ENCODE results near the gene MCL1. TPM values are rescaled to one million over a fixed set of nuclear protein-coding genes. Genes with fewer than 3 reads are reported as not detected.
"Not testable (repeated sequence)": the region's sequence is repeated elsewhere in the genome, so short reads cannot be mapped to it uniquely, and the experiment has no call there.

Gene MCL1
- total RNA-seq, 1 donor from 2014 or later: 193 TPM

- Mint-ChIP-seq H3K36me3 (ENCODE audit: low read depth, unreplicated experiment) (peaks cover 3% of the 10 kb centered on the region), H3K4me1 (ENCODE audit: unreplicated experiment) (peaks cover 30% of the 10 kb centered on the region), H3K9me3 (ENCODE audit: unreplicated experiment) (no peaks in the 10 kb centered on the region), H3K27ac (ENCODE audit: unreplicated experiment) (peak overlapping the region; percentile 93), H3K4me3 (ENCODE audit: unreplicated experiment) (no peak overlapping the region), H3K27me3 (ENCODE audit: unreplicated experiment) (peaks cover 4% of the 10 kb centered on the region)
- no peak for TF ChIP-seq CTCF (IDR thresholded peaks at IDR 0.05; ENCODE audit: unreplicated experiment)
- no peak for DNase-seq (ENCODE audit: low spot score)
Measured at GRCh38 chr1:150609732-150610131, 30.3 kb upstream of the MCL1 start.

GRCh38 chr1:150606463-150607142 is 27.2 kb upstream of the MCL1 start:
- Mint-ChIP-seq H3K36me3 (ENCODE audit: low read depth, unreplicated experiment) (peaks cover 3% of the 10 kb centered on the region), H3K9me3 (ENCODE audit: unreplicated experiment) (no peaks in the 10 kb centered on the region), H3K27me3 (ENCODE audit: unreplicated experiment) (peaks cover 4% of the 10 kb centered on the region), H3K4me3 (ENCODE audit: unreplicated experiment) (no peak overlapping the region), H3K27ac (ENCODE audit: unreplicated experiment) (peak overlapping the region; percentile 78), H3K4me1 (ENCODE audit: unreplicated experiment) (peaks cover 16% of the 10 kb centered on the region)
- DNase-seq (ENCODE audit: low spot score): no peak
- no peak for TF ChIP-seq CTCF (IDR thresholded peaks at IDR 0.05; ENCODE audit: unreplicated experiment)

- peak overlapping the region; percentile 98 for H3K27ac Mint-ChIP-seq (ENCODE audit: unreplicated experiment)
- H3K4me3 Mint-ChIP-seq (ENCODE audit: unreplicated experiment); H3K36me3 Mint-ChIP-seq (ENCODE audit: low read depth, unreplicated experiment); H3K9me3 Mint-ChIP-seq (ENCODE audit: unreplicated experiment); DNase-seq (ENCODE audit: low spot score); H3K27me3 Mint-ChIP-seq (ENCODE audit: unreplicated experiment): not testable (repeated sequence)
- peaks cover 11% of the 10 kb centered on the region for H3K4me1 Mint-ChIP-seq (ENCODE audit: unreplicated experiment)
Measured at GRCh38 chr1:150605451-150605731, 26.0 kb upstream of the MCL1 start.

- Mint-ChIP-seq H3K4me1 (ENCODE audit: unreplicated experiment) (peaks cover 8% of the 10 kb centered on the region), H3K27me3 (ENCODE audit: unreplicated experiment) (peaks cover 1% of the 10 kb centered on the region), H3K36me3 (ENCODE audit: low read depth, unreplicated experiment) (peaks cover 3% of the 10 kb centered on the region), H3K4me3 (ENCODE audit: unreplicated experiment) (peak overlapping the region; percentile 37), H3K9me3 (ENCODE audit: unreplicated experiment) (no peaks in the 10 kb centered on the region), H3K27ac (ENCODE audit: unreplicated experiment) (peak overlapping the region; percentile 98)
- no peak for TF ChIP-seq CTCF (IDR thresholded peaks at IDR 0.05; ENCODE audit: unreplicated experiment)
- DNase-seq (ENCODE audit: low spot score): no peak
Measured at GRCh38 chr1:150604226-150604588, 24.8 kb upstream of the MCL1 start.

- peaks cover 3% of the 10 kb centered on the region for H3K36me3 Mint-ChIP-seq (ENCODE audit: low read depth, unreplicated experiment)
Measured at GRCh38 chr1:150603711-150604110, 24.3 kb upstream of the MCL1 start.

GRCh38 chr1:150602372-150602771 is 23.0 kb upstream of the MCL1 start:
- not testable (repeated sequence) for H3K27ac Mint-ChIP-seq (ENCODE audit: unreplicated experiment); H3K4me1 Mint-ChIP-seq (ENCODE audit: unreplicated experiment); DNase-seq (ENCODE audit: low spot score)

More at GRCh38 chr1:150603711-150604110, 24.3 kb upstream of the MCL1 start:
- H3K27ac Mint-ChIP-seq (ENCODE audit: unreplicated experiment): peak overlapping the region; percentile 65
- peaks cover 1% of the 10 kb centered on the region for H3K27me3 Mint-ChIP-seq (ENCODE audit: unreplicated experiment)
- DNase-seq (ENCODE audit: low spot score): no peak
- no peaks in the 10 kb centered on the region for H3K9me3 Mint-ChIP-seq (ENCODE audit: unreplicated experiment)
- TF ChIP-seq CTCF (IDR thresholded peaks at IDR 0.05; ENCODE audit: unreplicated experiment): no peak
- H3K4me1 Mint-ChIP-seq (ENCODE audit: unreplicated experiment): peaks cover 8% of the 10 kb centered on the region
- no peak overlapping the region for H3K4me3 Mint-ChIP-seq (ENCODE audit: unreplicated experiment)

More at GRCh38 chr1:150602372-150602771, 23.0 kb upstream of the MCL1 start:
- H3K27me3 Mint-ChIP-seq (ENCODE audit: unreplicated experiment); H3K9me3 Mint-ChIP-seq (ENCODE audit: unreplicated experiment); H3K36me3 Mint-ChIP-seq (ENCODE audit: low read depth, unreplicated experiment); H3K4me3 Mint-ChIP-seq (ENCODE audit: unreplicated experiment): not testable (repeated sequence)
